ENCODE results near the gene FBXL4.

Gene FBXL4

DNA sequence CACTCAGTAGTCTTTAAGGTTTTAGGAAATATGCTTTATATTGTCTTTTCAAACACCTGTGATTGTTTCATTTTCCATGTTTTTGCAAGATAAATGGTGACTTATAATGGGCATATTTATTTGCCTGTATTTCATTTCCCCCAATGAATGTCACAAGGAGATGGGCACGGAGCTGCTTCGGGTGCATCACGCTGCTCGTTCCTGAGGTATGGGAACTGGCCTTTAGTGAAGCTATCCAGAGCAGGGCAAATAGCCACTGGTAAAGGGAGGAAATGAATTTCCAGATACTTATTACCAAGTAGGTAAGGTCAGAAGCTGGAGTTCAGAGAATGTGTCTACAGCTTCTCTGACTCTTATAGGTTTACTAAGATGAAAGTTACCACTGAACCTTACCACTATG, 109.7 kb downstream of the FBXL4 start:
- no peak for DNase-seq (ENCODE audit: low read depth)

DNA sequence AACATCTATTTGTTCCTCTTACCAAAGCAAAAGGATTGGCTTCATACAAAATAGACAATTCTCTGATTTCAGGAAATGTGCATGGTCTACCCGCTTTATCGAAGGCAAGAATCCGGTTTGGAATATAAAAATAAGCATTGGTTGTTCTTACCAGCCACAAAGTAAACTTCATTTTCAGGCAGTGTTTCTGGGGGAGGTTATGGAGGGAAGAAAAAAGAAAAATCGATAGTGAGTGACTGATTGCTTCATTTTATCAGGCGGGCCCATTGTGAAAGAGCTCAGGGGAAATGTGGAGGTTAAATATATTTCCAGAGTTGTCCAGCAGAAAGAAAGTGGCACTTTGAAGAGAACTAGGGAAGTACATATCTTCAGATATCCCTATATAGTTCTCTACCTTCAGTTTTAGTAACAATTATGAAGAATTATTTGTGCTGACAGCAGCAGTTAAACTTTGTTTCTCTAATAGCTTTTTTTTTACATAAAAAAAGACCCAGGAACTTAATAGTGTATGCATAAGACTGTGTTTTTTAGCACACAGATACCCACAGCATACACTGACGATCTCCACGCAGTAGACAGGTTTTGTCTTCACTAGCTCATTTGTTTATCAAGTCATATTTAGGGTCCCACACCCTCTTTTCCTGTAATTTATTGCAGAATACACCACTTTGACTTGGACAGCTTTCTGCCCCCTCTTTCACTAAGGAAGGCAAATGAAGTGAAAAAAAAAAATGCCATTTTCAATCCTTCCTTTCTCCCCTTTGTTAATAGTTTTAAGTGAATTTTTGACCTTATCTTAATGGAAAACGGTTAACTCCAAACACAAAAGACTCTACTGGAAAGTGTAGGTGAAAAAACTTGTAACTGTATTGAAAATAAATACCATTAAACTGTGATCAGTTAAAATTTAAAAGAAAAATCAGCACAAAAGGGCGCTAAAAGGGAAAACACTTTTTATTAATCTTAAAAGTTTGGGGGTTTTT, 110.5 kb downstream of the FBXL4 start:
- DNase-seq (ENCODE audit: low read depth): no peak

DNA sequence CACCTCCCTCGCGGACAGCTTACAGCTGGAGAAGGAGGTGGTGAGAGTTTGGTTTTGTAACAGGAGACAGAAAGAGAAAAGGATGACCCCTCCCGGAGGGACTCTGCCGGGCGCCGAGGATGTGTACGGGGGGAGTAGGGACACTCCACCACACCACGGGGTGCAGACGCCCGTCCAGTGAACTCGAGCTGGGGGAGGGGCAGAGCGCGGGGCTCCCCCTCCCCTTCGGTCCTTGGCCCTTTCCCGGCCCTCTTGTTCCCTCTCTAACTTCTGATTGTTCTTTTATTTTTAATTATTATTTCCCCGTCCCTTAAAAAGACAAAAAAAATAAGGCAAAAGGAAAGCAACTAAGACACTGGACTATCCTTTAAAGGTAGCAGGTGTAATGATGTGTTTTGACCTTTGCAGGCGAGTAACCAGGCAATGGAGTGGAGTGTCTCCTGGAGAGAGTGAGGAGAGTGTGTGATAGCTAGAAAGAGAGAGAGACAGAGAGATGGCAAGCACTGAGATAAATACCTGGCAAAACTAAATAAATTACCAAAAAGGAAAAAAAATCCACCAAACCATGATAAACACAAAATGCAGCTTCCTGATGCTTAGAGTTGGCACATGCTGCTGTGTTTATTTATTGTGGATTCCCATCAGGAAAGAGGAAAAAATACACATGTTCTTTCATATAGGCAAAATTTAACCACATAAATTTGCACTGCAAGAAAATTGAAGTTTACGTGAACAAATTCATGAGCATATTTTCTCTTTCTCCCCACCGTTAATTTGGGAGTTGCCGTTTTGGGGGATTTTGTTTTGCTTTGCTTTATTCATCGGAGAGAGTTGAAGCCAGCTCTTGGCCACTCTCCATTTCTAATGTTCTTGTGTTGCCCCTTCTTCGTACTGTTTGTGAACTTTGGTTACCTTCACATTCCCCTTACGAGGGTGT, 111.5 kb downstream of the FBXL4 start:
- no peak for DNase-seq (ENCODE audit: low read depth)

DNA sequence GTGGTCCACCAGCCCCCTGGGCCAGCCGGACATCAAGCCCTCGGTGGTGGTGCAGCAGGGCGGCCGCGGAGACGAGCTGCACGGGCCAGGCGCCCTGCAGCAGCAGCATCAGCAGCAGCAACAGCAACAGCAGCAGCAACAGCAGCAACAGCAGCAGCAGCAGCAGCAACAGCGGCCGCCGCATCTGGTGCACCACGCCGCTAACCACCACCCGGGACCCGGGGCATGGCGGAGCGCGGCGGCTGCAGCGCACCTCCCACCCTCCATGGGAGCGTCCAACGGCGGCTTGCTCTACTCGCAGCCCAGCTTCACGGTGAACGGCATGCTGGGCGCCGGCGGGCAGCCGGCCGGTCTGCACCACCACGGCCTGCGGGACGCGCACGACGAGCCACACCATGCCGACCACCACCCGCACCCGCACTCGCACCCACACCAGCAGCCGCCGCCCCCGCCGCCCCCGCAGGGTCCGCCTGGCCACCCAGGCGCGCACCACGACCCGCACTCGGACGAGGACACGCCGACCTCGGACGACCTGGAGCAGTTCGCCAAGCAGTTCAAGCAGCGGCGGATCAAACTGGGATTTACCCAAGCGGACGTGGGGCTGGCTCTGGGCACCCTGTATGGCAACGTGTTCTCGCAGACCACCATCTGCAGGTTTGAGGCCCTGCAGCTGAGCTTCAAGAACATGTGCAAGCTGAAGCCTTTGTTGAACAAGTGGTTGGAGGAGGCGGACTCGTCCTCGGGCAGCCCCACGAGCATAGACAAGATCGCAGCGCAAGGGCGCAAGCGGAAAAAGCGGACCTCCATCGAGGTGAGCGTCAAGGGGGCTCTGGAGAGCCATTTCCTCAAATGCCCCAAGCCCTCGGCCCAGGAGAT, 112.4 kb downstream of the FBXL4 start:
- no peak for DNase-seq (ENCODE audit: low read depth)

DNA sequence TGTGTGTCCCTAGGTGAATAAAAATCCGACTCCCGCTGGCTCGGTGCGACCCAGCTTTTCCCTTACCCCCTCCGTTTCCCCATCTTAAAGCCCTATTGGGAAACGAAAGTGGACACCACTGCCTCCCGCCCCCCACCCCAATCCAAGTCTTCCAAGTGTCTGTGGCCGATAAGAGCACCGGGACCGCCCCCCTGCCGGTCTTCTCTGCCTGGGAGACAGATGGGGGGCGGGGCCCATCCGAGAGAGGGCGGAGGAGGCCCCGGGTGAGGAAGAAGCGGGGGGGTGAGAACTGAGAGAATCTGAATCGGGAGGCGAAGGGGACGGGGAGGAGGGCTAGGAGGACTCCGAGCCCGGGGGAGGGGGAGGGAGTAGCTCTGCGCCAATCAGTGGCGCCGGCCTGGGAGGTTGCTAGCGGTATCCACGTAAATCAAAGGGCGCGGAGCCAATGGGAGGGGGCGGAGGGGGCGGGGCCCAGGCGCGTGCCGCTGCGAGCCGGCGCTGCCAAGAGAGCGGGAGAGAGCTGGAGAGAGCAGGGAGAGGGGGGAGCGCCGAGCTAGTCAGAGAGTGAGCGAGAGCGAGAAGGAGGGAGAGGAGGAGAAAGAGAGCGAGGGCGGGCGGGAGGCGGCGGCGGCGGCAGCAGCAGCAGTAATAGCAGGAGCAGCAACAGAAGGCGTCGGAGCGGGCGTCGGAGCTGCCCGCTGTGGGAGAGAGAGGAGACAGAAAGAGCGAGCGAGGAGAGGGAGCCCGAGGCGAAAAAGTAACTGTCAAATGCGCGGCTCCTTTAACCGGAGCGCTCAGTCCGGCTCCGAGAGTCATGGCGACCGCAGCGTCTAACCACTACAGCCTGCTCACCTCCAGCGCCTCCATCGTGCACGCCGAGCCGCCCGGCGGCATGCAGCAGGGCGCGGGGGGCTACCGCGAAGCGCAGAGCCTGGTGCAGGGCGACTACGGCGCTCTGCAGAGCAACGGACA, 113.4 kb downstream of the FBXL4 start, which contains the start of gene POU3F2:
POU3F2 (plus strand) TSS at position 515 of the 972 bp plus-strand sequence; CDS start at position 815, 300 bp downstream.
- DNase-seq (ENCODE audit: low read depth): peak; percentile 59

DNA sequence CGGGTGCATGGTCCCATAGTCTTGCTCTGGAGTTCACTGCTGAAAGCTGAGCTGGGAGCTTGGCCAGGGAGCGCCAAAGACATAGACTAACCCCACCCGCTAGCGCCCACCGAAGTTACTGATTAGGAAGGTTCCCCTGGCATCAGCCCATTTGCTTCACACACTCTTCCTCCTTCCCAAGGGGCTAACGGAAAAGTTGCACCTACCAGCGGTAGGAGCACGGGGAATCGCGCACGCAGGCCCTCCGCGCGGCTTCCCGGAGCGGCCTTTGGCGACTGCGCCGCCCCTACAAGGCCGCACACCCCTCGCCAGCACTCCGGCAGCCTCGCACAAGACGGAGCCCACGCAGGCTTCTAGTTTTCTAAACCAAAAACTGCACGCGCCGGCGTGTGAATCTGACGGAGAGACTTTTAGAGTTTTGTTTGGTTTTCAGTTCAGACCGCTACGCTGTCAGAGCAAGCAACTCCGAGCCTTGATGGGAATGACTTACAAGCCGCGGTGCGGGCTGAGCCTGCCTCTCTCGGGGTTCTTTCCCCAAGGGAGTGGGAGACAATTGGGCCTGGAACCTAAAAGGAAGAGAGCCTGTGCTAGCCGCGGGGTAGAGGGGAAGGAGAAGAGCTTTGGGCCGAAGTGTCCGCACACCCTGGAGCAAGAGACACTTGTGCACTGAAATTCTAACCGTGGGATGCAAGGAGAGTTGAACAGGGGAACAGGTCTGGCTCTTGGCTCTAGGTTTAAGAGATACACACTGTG, 114.3 kb downstream of the FBXL4 start:
- DNase-seq (ENCODE audit: low read depth): no peak

DNA sequence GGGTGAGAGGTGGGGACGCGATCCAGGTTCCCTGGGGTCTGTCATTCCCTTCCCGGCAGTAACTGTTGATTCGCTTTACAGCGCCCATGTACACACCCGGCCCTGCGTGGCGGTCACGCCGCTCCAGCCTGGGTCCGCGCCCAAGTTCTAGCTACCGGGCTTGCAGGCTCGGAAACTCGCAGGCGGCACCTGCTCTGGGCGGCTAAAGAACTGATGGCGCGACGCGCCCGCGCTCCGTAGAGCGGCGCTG, 114.8 kb downstream of the FBXL4 start:
- no peak for DNase-seq (ENCODE audit: low read depth)

DNA sequence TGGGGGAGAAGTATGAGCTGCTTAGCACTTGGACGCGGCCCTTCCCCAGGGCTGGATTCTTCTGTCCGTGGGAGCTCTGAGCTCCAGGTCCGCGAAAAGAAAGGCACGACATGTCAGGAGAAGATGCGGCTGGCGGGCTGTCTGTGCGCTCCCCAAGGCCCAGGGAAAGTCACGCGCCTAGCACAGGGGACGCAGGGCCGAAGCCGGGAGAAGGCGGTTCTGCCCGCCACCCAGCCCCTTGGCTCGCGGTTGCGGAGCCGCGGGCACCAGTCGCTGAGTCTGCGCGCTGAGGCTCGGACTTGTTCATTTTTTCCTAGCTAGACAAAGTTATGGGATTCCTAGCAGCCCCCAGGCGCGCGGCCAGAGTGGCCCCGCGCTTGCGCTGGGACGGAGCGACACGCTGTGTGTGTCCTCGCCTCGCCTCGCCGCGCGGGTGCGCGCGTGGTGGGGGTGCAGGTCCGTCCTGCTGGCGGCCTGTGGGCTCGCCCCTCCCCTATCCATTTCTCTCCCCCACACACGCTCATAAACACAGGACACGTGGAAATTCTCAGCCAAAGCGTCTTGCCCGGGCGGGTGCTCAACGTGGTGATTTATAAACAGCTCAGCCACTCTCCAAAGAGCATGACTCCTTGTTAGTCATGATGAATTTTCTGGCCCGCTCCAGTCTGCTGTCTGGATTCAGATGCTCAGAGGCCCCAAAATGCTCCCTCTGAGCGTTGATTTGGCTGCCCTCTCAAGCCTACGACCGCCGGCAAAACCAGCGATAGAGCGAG, 115.3 kb downstream of the FBXL4 start:
- DNase-seq (ENCODE audit: low read depth): no peak

DNA sequence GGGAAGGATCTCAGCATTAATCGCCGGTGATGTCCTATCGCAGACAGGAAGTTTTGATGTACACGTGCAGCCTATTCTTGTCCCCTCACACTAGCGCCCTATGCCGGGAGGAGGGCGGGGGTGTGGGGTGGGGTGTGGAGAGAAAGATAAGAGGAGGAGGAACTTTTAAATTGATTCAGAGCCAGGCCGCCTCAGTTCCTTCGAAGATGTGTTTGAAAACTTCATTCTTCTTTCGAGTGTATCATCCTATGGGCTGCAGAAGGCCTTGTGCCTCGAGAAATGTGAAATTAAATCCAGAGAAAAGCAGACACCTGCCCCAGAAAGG, 115.8 kb downstream of the FBXL4 start:
- no peak for DNase-seq (ENCODE audit: low read depth)

DNA sequence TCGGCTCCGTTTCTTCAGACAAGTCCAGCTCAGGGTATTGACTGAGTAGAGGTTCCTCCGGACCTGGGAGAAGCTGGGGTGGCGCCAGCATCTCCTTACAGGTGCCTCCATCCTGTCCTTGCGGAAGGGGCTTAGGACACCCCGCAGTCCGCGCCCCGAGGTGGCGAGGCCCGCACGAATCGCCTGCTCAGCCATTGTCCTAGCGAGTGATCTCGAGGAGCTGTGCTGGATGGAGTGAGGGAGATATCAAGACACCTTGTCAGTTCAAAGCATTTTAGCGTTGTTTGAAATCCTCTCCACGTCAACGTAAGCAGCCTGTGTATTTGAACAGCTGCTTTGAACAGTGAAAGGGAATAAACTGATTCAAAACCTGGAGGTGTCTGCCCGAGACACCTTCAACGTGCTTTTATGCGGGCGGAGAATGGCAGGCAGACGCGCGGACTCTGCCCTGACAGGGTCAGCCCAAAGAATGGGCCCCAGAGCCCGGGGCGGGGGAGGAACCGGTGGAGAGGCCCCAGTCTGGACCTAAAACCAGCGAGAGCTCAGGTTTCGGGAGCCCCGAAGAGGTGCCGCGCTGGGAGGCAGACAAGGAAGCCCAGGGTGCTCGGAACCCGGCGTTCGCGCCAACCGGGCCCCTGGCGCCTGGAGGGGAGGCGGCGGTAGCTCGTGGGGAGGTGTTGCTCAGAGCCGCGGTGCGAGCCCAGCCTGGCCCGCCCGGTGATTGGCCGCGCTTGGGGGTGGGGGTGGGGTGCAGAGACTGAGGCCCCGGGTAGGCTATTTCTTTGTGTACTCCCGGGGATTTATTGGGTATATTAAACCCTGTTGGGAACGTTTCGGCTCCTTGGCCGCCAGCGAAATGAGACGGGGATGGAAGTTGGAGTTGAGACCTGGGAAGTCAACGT, 116.4 kb downstream of the FBXL4 start:
- no peak for DNase-seq (ENCODE audit: low read depth)

DNA sequence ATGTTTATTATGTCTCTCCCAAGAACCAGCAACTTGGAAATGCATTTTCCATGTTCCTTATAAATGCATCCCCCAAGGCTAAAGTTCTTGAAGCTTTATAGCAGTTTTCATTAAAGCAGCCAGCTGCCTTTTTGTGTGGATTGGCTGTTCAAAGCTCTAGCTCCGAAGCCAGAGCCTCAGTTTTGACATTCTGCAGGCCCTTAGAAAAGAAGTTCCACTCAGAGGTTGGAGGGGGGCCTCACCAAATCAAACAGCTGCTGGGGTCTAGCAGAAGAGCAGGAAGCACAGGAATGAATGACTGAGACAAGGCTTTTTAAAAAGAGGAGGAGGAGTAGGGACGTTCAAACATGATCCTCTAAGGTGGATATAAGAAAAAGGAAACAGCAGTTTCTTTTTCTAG, 117.6 kb downstream of the FBXL4 start:
- DNase-seq (ENCODE audit: low read depth): no peak

DNA sequence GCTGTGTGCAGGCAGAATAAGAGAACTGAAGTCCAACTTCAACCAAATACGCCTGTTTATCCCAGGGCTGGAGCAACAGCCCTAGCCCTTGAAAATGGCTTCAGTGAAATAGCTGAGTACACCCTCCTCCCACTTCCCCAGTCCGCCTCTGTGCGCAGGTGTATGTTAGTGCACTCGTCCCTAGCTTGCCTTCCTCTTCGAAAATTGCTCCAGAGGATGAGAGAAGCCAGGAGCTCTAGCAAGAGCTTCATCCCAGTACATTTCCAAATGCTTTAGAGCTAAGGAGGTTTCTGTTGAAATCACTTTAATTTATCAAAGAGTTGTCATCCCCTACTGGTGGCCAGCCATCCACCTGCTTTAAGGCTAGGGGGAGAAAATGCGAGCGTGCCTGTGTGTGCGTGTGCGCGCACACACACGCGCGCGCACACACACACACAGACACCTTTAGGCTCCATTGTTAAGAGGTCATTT, 118.8 kb downstream of the FBXL4 start:
- DNase-seq (ENCODE audit: low read depth): no peak

DNA sequence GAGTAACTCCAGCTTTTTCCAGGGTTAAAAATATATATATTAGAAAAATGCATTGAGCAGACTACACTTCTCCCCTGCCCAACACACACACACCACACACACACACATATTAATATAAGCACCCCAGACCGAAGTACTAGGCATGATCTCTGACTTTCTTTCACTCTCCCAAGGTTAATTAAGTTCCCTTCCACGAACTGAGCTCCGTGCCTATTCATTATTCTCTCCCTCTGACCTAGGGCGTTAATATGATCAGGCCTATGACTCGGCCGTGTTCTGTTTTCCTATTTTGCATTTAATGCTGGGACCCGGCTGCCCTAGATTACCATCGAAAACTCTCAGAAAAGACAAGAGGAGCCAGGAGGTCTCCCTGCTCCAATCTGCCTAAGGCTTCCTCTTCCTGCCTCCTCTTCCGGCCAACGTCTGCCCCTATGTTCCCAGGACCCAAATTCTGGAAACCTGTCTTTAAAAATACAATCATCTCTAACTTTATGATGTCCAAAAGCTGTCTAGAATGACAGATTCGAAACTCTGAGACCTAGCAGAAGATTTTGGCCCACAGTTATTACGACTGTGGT, 119.4 kb downstream of the FBXL4 start:
- no peak for DNase-seq (ENCODE audit: low read depth)

DNA sequence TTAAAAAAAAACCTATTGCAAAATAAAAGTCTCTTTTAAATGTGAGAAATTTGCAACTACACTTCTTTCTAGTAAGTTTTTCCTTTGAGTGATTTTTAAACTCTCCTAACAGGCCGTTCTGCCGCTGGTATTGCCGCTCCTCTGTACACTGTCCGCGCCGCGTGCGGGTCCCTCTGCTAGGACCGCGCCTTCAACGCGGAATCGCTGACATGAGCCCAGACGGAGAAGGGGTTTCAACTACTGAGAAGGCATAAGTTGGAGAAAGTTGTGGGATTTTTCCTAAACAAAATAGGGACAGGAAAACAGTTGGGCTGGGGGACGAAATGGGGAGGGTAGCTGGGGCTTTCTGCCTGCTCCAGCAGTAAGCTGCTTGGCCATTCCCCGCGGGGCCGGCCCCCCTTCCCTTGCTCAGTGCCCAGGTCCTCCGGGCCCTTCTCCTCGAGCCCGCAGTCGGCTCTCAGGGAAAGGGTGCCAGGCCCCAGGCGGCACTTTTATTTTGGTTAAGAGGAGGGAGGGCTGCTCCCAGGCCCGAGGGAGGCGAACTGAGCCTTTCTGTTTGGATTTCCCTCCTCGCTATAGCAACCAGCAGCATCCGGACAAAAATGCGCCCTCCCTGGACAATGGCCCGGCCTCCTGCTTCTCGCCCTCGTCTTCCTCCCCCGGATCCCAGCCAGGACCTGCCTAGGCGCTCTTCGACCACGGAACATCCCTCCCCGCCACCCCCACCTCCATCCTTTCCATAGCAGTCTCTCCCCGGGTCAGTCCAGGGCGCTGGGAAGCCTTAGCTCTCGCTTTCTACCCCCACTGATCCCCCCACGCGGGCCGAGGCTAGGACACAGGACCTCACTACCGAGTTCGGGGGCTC, 120.2 kb downstream of the FBXL4 start:
- DNase-seq (ENCODE audit: low read depth): no peak

DNA sequence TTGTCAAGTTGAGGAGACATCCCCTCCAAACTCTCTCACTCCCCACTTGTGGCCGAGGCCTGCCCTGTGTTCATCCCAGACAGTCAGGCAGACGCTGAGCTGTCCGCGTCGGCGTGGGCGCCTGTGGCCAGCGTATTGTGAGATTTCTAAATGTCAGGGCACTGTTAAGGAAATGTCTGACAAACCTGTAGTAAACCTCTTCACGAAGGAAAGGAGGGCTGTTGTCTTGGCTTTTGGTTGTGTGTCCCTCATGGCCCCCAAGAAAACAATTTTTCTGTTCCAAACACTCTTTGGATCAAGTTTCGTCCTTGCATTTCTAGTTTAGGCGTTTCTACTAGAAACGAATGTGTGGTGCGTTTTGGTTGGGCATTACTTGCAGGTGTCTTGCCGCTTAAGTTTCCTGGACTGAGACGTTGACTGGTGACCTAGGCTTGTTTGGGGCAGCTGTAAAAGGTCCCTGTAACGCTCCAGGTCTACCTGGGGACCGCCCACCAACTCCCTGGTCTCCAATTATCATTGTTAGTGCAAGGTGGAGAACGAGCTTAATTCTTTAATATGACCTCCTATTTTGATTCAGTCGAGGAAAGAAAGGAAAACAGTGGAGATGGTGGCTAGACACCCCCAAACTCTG, 122.0 kb downstream of the FBXL4 start:
- DNase-seq (ENCODE audit: low read depth): no peak

DNA sequence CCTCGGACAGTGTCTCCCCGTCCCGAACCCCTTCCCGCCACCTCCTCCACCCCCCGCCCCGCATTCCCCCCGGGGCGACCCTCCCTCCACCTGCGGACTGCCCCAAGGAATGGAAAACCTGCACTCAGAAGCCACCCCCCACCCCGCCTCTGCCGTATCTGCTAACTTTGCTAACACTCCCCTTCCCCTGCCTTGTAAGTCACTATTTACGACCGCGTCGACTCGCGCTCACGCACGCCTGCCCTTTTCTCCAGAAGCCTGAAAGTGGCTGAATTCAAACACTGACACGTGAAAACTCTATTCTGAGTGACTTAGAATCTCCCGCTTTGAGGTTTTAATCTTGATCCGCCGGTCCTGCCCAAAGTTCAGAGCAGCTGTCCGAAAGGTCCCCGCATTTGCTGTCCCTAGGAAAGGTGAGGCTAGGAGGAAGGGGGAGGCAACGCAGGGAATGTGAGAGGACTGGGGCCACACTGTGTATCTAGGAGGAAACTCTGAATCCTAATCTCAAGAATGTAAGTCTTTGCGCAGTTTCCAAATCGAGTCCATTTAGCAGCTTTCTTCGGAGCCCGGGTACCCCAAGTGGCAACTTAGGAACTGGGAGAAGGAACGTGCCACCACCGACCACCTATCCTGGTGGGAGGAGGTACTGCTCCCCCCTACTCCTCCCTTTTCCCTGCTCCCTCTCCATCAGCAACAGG, 122.7 kb downstream of the FBXL4 start:
- DNase-seq (ENCODE audit: low read depth): no peak
